Trophoblast cell (in vitro differentiated cells and primary cell): ENCODE results near the gene VPS25.

ENCODE experiments used
- DNase-seq, 2 donors: peaks; one replicate each; pipeline ENCODE4 v3.0.0-alpha.2; 2016
- H2AFZ ChIP-seq: 2 replicates; pipeline ENCODE4 v1.6.1; 2013; ENCODE audit warnings: low read length, moderate library complexity, mild to moderate bottlenecking; ENCODE audit not compliant: insufficient read depth, poor library complexity
- H2AK5ac ChIP-seq: 2 replicates; pipeline ENCODE4 v1.6.1; 2013; ENCODE audit warnings: mild to moderate bottlenecking, low read length
- H2BK120ac ChIP-seq: 2 replicates; pipeline ENCODE4 v1.6.1; 2013; ENCODE audit warnings: low read length, mild to moderate bottlenecking, moderate library complexity; ENCODE audit not compliant: insufficient read depth, poor library complexity
- H2BK12ac ChIP-seq: 2 replicates; pipeline ENCODE4 v1.6.1; 2013; ENCODE audit warnings: mild to moderate bottlenecking, low read length, moderate library complexity
- H2BK5ac ChIP-seq: 2 replicates; pipeline ENCODE4 v1.6.1; 2013; ENCODE audit warnings: low read length, low read depth, moderate library complexity, mild to moderate bottlenecking; ENCODE audit not compliant: poor library complexity
- H3K14ac ChIP-seq: 2 replicates; pipeline ENCODE4 v1.6.1; 2013; ENCODE audit warnings: mild to moderate bottlenecking, low read length
- H3K18ac ChIP-seq: 2 replicates; pipeline ENCODE4 v1.6.1; 2013; ENCODE audit warnings: mild to moderate bottlenecking, low read length
- H3K23ac ChIP-seq: 2 replicates; pipeline ENCODE4 v1.6.1; 2013; ENCODE audit warnings: low read length
- H3K27ac ChIP-seq: 2 replicates; pipeline ENCODE4 v1.5.1; 2013; ENCODE audit warnings: low read depth, mild to moderate bottlenecking, inconsistent platforms, low read length, moderate library complexity
- H3K27me3 ChIP-seq: 2 replicates; pipeline ENCODE4 v1.6.1; 2013; ENCODE audit warnings: inconsistent platforms, mild to moderate bottlenecking, low read length, moderate library complexity; ENCODE audit not compliant: insufficient read depth
- H3K36me3 ChIP-seq, 2 experiments: 1 replicate in 1 of 2; 2 replicates in 1 of 2; pipeline ENCODE4 v1.6.1; 2013; ENCODE audit warnings: low read length in 2 of 2, mild to moderate bottlenecking in 2 of 2, moderate library complexity in 1 of 2; ENCODE audit not compliant: insufficient read depth in 2 of 2, control insufficient read depth in 1 of 2
- H3K4ac ChIP-seq: 2 replicates; pipeline ENCODE4 v1.6.1; 2013; ENCODE audit warnings: low read depth, mild to moderate bottlenecking, low read length, moderate library complexity
- H3K4me1 ChIP-seq, 2 experiments: 1 replicate in 1 of 2; 2 replicates in 1 of 2; pipeline ENCODE4 v1.6.1; 2013; ENCODE audit warnings: low read length in 2 of 2, mild to moderate bottlenecking in 2 of 2, moderate library complexity in 1 of 2; ENCODE audit not compliant: insufficient read depth in 2 of 2, control insufficient read depth in 1 of 2
- H3K4me2 ChIP-seq: 2 replicates; pipeline ENCODE4 v1.6.1; 2013; ENCODE audit warnings: inconsistent platforms, mild to moderate bottlenecking, low read length, moderate library complexity
- H3K4me3 ChIP-seq: 2 replicates; pipeline ENCODE4 v1.5.1; 2013; ENCODE audit warnings: mild to moderate bottlenecking, low read depth, low read length, inconsistent platforms
- H3K79me1 ChIP-seq: one replicate; pipeline ENCODE4 v1.6.1; 2013; ENCODE audit warnings: low read length
- H3K79me2 ChIP-seq: 2 replicates; pipeline ENCODE4 v1.6.1; 2013; ENCODE audit warnings: low read length, mild to moderate bottlenecking; ENCODE audit not compliant: control insufficient read depth, insufficient read depth, poor library complexity
- H3K9ac ChIP-seq: 2 replicates; pipeline ENCODE4 v1.6.1; 2013; ENCODE audit warnings: mild to moderate bottlenecking, low read length
- H3K9me3 ChIP-seq: 2 replicates; pipeline ENCODE4 v1.6.1; 2013; ENCODE audit warnings: low read depth, mild to moderate bottlenecking, control low read depth, inconsistent platforms, low read length; ENCODE audit not compliant: insufficient read depth
- H4K12ac ChIP-seq: 2 replicates; pipeline ENCODE4 v1.6.1; 2013; ENCODE audit warnings: low read depth, mild to moderate bottlenecking, low read length, moderate library complexity
- H4K8ac ChIP-seq: 2 replicates; pipeline ENCODE4 v1.6.1; 2013; ENCODE audit warnings: low read depth, mild to moderate bottlenecking, low read length, moderate library complexity
- H4K91ac ChIP-seq: one replicate; pipeline ENCODE4 v1.6.1; 2013; ENCODE audit warnings: low read depth, mild to moderate bottlenecking, low read length, moderate library complexity
- WGBS: extraction: QIAGEN DNeasy Blood & Tissue Kit; methylation state at CpG from one replicate; pipeline ENCODE4 v1.1.7; 2013; ENCODE audit warnings: missing lambda C conversion rate; ENCODE audit not compliant: insufficient read length, insufficient coverage; ENCODE audit errors: extremely low coverage; 5-methylcytosine and 5-hydroxymethylcytosine counted together

The VPS25 gene

GRCh38 chr17:42779304-42779935 is 6.2 kb downstream of the VPS25 start:
- no peak overlapping the region for H2AK5ac ChIP-seq
- H3K27ac ChIP-seq = no peak overlapping the region
- H3K9me3 ChIP-seq = no peaks in the 10 kb centered on the region
- peaks cover 9% of the 10 kb centered on the region for H3K27me3 ChIP-seq
- no peak overlapping the region for H3K9ac ChIP-seq
- no peak overlapping the region for H3K14ac ChIP-seq
- H3K36me3 ChIP-seq = peaks cover 22 to 29% of the 10 kb centered on the region in 2 experiments
- no peak for DNase-seq
- no peak overlapping the region for H3K4me3 ChIP-seq
- H3K23ac ChIP-seq = no peak overlapping the region
- H3K79me2 ChIP-seq = peaks cover 4% of the 10 kb centered on the region
- H4K8ac ChIP-seq = no peak overlapping the region
- no peak overlapping the region for H3K4ac ChIP-seq
- H4K12ac ChIP-seq = no peak overlapping the region
- no peak overlapping the region for H2AFZ ChIP-seq
- peaks cover 24 to 29% of the 10 kb centered on the region in 2 experiments for H3K4me1 ChIP-seq
- peaks cover 4% of the 10 kb centered on the region for H3K79me1 ChIP-seq
- no peak overlapping the region for H4K91ac ChIP-seq
- H2BK120ac ChIP-seq = no peak overlapping the region
- no peak overlapping the region for H2BK5ac ChIP-seq
- H3K18ac ChIP-seq = no peak overlapping the region
- no CpG with 5 or more reads among the region's 3 CpGs for WGBS
- peak overlapping the region; percentile 61 for H3K4me2 ChIP-seq
- no peak overlapping the region for H2BK12ac ChIP-seq

GRCh38 chr17:42779936-42780850 is 6.9 kb downstream of the VPS25 start, which contains the start of gene WNK4:
WNK4 (plus strand) TSS chr17:42780610; CDS start chr17:42780699, 89 bp downstream.
- no peak within 1 kb of the TSS for H2BK120ac ChIP-seq
- H2BK5ac ChIP-seq = no peak within 1 kb of the TSS
- H2AFZ ChIP-seq = peak within 1 kb of the TSS; percentile 67
- peaks cover 9% of the 10 kb centered on the region for H3K27me3 ChIP-seq
- H3K4me2 ChIP-seq = peak within 1 kb of the TSS; percentile 61
- H3K4ac ChIP-seq = no peak within 1 kb of the TSS
- peaks cover 21 to 26% of the 10 kb centered on the region in 2 experiments for H3K36me3 ChIP-seq
- H3K9ac ChIP-seq = peak within 1 kb of the TSS; percentile 50
- peak within 1 kb of the TSS; percentile 59 for H4K8ac ChIP-seq
- peaks cover 4% of the 10 kb centered on the region for H3K79me1 ChIP-seq
- H3K18ac ChIP-seq = peak within 1 kb of the TSS; percentile 47
- H3K27ac ChIP-seq = no peak within 1 kb of the TSS
- H3K9me3 ChIP-seq = no peaks in the 10 kb centered on the region
- peaks cover 24 to 29% of the 10 kb centered on the region in 2 experiments for H3K4me1 ChIP-seq
- peak within 1 kb of the TSS; percentile 30 for H3K14ac ChIP-seq
- H2BK12ac ChIP-seq = no peak within 1 kb of the TSS
- no peak within 1 kb of the TSS for H3K23ac ChIP-seq
- no peak within 1 kb of the TSS for H4K91ac ChIP-seq
- H3K79me2 ChIP-seq = peaks cover 4% of the 10 kb centered on the region
- WGBS = no CpG with 5 or more reads among the region's 65 CpGs
- DNase-seq = peak in 1 of 2 donors; percentile 15
- peak within 1 kb of the TSS; percentile 60 for H3K4me3 ChIP-seq
- H2AK5ac ChIP-seq = no peak within 1 kb of the TSS
- H4K12ac ChIP-seq = peak within 1 kb of the TSS; percentile 24

DNA sequence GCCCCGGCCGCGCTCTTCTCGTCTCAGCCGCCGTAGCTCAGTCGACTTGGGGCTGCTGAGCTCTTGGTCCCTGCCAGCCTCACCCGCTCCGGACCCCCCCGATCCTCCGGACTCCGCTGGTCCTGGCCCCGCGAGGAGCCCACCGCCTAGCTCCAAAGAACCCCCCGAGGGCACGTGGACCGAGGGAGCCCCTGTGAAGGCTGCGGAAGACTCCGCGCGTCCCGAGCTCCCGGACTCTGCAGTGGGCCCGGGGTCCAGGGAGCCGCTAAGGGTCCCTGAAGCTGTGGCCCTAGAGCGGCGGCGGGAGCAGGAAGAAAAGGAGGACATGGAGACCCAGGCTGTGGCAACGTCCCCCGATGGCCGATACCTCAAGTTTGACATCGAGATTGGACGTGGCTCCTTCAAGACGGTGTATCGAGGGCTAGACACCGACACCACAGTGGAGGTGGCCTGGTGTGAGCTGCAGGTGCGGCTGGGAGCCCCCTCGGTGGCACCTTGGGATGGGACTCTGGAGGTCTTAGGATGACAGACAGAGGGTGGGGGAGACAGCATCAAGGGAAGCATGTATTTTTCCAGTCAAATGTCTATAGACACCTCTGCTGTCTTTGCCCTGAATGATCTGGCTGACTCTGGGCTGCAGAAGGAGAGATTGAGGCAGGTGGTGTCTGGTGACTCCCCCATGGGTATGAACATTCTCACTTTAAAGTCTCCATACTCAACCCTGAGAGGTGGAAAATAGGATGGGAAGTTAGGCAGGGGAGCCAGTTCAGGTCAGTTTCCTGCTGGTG is 7.8 kb downstream of the VPS25 start:
- H4K12ac ChIP-seq = peak overlapping the region; percentile 24
- no peak for DNase-seq
- H2AFZ ChIP-seq = peak overlapping the region; percentile 67
- H4K8ac ChIP-seq = peak overlapping the region; percentile 59
- WGBS = no CpG with 5 or more reads among the region's 39 CpGs
- H3K79me1 ChIP-seq = peaks cover 4% of the 10 kb centered on the region
- H4K91ac ChIP-seq = no peak overlapping the region
- H3K9ac ChIP-seq = no peak overlapping the region
- no peak overlapping the region for H2AK5ac ChIP-seq
- no peak overlapping the region for H2BK5ac ChIP-seq
- H3K4me3 ChIP-seq = peak overlapping the region; percentile 60
- peak overlapping the region; percentile 47 for H3K18ac ChIP-seq
- peaks cover 24 to 29% of the 10 kb centered on the region in 2 experiments for H3K4me1 ChIP-seq
- no peak overlapping the region for H3K4ac ChIP-seq
- no peak overlapping the region for H3K27ac ChIP-seq
- peaks cover 18% of the 10 kb centered on the region in 2 experiments for H3K36me3 ChIP-seq
- H3K9me3 ChIP-seq = no peaks in the 10 kb centered on the region
- H2BK12ac ChIP-seq = no peak overlapping the region
- H3K14ac ChIP-seq = peak overlapping the region; percentile 30
- H3K79me2 ChIP-seq = peaks cover 4% of the 10 kb centered on the region
- H3K4me2 ChIP-seq = peak overlapping the region; percentile 61
- no peak overlapping the region for H3K23ac ChIP-seq
- peaks cover 9% of the 10 kb centered on the region for H3K27me3 ChIP-seq
- no peak overlapping the region for H2BK120ac ChIP-seq

DNA sequence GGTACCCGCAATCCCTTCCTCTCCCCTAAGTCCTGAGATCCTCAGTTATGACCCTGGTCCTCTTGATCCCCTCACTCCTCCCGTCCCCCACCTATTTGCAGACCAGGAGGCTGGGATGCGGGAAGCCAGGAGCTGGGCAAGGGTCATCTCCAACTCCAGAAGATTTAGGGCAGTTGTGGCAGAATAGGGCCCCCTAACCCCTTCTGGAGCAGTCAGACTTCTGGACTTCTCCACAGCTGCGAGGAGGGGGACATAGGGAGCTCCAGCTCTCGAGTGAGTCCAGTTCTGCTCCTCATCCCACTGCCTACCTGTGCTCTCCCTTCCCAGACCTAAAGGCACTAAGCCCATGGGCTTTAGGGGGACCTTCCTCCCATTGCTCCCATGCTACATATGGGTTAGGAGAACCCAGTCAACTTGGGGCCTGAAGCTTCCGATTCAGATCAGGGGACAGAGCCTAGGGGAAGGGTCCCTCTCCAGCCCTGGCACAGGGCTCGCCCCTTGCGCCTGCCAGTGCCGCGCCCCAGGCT is 8.5 kb downstream of the VPS25 start:
- Histone ChIP-seq H4K8ac (no peak overlapping the region), H3K36me3 (peaks cover 16 to 18% of the 10 kb centered on the region in 2 experiments), H4K12ac (no peak overlapping the region), H3K79me1 (peaks cover 4% of the 10 kb centered on the region), H3K14ac (no peak overlapping the region), H2AFZ (no peak overlapping the region), H3K4ac (no peak overlapping the region), H4K91ac (no peak overlapping the region), H2AK5ac (no peak overlapping the region), H3K27me3 (peaks cover 9% of the 10 kb centered on the region), H3K9me3 (no peaks in the 10 kb centered on the region), H3K4me2 (no peak overlapping the region), H3K23ac (no peak overlapping the region), H2BK5ac (no peak overlapping the region), H3K79me2 (peaks cover 4% of the 10 kb centered on the region), H3K9ac (no peak overlapping the region), H2BK12ac (no peak overlapping the region), H3K4me3 (no peak overlapping the region), H2BK120ac (no peak overlapping the region), H3K18ac (no peak overlapping the region), H3K4me1 (peaks cover 24 to 29% of the 10 kb centered on the region in 2 experiments), H3K27ac (no peak overlapping the region)
- WGBS = no CpG with 5 or more reads among the region's 10 CpGs
- no peak for DNase-seq
